WTC11 (cell line): ENCODE data around the gene BTBD9. TPM values are rescaled to one million over a fixed set of nuclear protein-coding genes. Genes with fewer than 3 reads are reported as not detected.

ENCODE experiments used
- ATAC-seq: fragments of 200-7000 bp; cut with Tn5 transposase; 2 replicates; pipeline ENCODE4 v1.10.0; 2021; ENCODE audit warnings: mild to moderate bottlenecking, moderate library complexity
- CTCF ChIA-PET: fragments of 300-600 bp; sonication (Branson Sonifier 250); formaldehyde crosslinking; loops from one replicate; lab custom pipeline; 2021; ENCODE audit warnings: antibody characterized with exemption; lab: Charles Lee
- POLR2A ChIA-PET: fragments of 350-600 bp; sonication (Branson Sonifier 250); formaldehyde crosslinking; loops from one replicate; lab custom pipeline; 2021; ENCODE audit warnings: antibody characterized with exemption; lab: Charles Lee
- DNase-seq: peaks from one replicate; pipeline ENCODE4 v3.0.0; 2021; ENCODE audit warnings: low spot score
- H3K27ac Mint-ChIP-seq: 2 replicates; pipeline ENCODE4 v1.8.0; 2021; ENCODE audit warnings: mixed read lengths
- H3K27me3 Mint-ChIP-seq: 2 replicates; pipeline ENCODE4 v1.8.0; 2021; ENCODE audit warnings: low read depth, mild to moderate bottlenecking, moderate library complexity, mixed read lengths
- H3K36me3 Mint-ChIP-seq: 2 replicates; pipeline ENCODE4 v1.8.0; 2021; ENCODE audit warnings: mixed read lengths
- H3K4me1 Mint-ChIP-seq: 2 replicates; pipeline ENCODE4 v1.8.0; 2022; ENCODE audit warnings: mixed read lengths
- H3K4me3 Mint-ChIP-seq: 2 replicates; pipeline ENCODE4 v1.8.0; 2021; ENCODE audit warnings: mild to moderate bottlenecking, moderate library complexity, mixed read lengths
- H3K9me3 Mint-ChIP-seq: 2 replicates; pipeline ENCODE4 v1.8.0; 2021; ENCODE audit warnings: mixed read lengths
- AR ChIP-seq: fragments of 250-450 bp; sonication (Bioruptor Pico); IDR thresholded peaks from 2 replicates; pipeline ENCODE4 v1.9.0; 2021; ENCODE audit warnings: mild to moderate bottlenecking
- ARID4B ChIP-seq: sonication (generic); formaldehyde crosslinking; IDR thresholded peaks from 2 replicates; pipeline ENCODE4 v1.8.0; 2023; ENCODE audit warnings: missing genetic modification reagents, mild to moderate bottlenecking, borderline replicate concordance
- ATF6 ChIP-seq: sonication (generic); formaldehyde crosslinking; IDR thresholded peaks from 2 replicates; pipeline ENCODE4 v1.8.1; 2023; ENCODE audit warnings: mild to moderate bottlenecking, missing genetic modification reagents
- CBFB ChIP-seq: sonication (generic); formaldehyde crosslinking; IDR thresholded peaks from 2 replicates; pipeline ENCODE4 v1.8.1; 2022; ENCODE audit warnings: mild to moderate bottlenecking, low read depth, missing genetic modification reagents
- ELF4 ChIP-seq: sonication (generic); formaldehyde crosslinking; IDR thresholded peaks from 2 replicates; pipeline ENCODE4 v1.8.1; 2022; ENCODE audit warnings: low read depth, mild to moderate bottlenecking, moderate library complexity, missing genetic modification reagents
- ETV6 ChIP-seq: sonication (generic); formaldehyde crosslinking; IDR thresholded peaks from 2 replicates; pipeline ENCODE4 v1.8.1; 2022; ENCODE audit warnings: mild to moderate bottlenecking, missing genetic modification reagents
- FOXK1 ChIP-seq: sonication (generic); formaldehyde crosslinking; IDR thresholded peaks from 2 replicates; pipeline ENCODE4 v1.8.0; 2022; ENCODE audit warnings: mild to moderate bottlenecking, moderate library complexity, missing genetic modification reagents
- HMGXB4 ChIP-seq: sonication (generic); formaldehyde crosslinking; IDR thresholded peaks from 2 replicates; pipeline ENCODE4 v1.8.1; 2023; ENCODE audit warnings: mild to moderate bottlenecking, moderate library complexity, missing genetic modification reagents
- MXD4 ChIP-seq: fragments of 250-450 bp; sonication (Bioruptor Pico); IDR thresholded peaks from 2 replicates; pipeline ENCODE4 v1.8.0; 2021; ENCODE audit warnings: mild to moderate bottlenecking, moderate library complexity, borderline replicate concordance
- MYBL2 ChIP-seq: sonication (generic); formaldehyde crosslinking; IDR thresholded peaks from 2 replicates; pipeline ENCODE4 v1.8.1; 2023; ENCODE audit warnings: mild to moderate bottlenecking, moderate library complexity, missing genetic modification reagents
- NFATC4 ChIP-seq: fragments of 250-450 bp; sonication (Bioruptor Pico); IDR thresholded peaks from 2 replicates; pipeline ENCODE4 v1.9.0; 2021; ENCODE audit warnings: mild to moderate bottlenecking
- NR2C2 ChIP-seq: sonication (generic); formaldehyde crosslinking; IDR thresholded peaks from 2 replicates; pipeline ENCODE4 v1.8.0; 2022; ENCODE audit warnings: mild to moderate bottlenecking, missing genetic modification reagents
- TCF7 ChIP-seq: sonication (generic); formaldehyde crosslinking; IDR thresholded peaks from 2 replicates; pipeline ENCODE4 v1.8.0; 2022; ENCODE audit warnings: mild to moderate bottlenecking, low read depth, missing genetic modification reagents, moderate library complexity
- ZNF232 ChIP-seq: sonication (generic); formaldehyde crosslinking; IDR thresholded peaks from 2 replicates; pipeline ENCODE4 v1.8.0; 2022; ENCODE audit warnings: mild to moderate bottlenecking, missing genetic modification reagents
- total RNA-seq: library from RNA; stranded (reverse); gene quantifications from 3 replicates; pipeline ENCODE4 v1.2.3, GENCODE V29; 2021
- TF ChIP-seq, protein P1 (sequence below): sonication (generic); formaldehyde crosslinking; IDR thresholded peaks from 2 replicates; pipeline ENCODE4 v1.8.1; 2022; ENCODE audit warnings: missing genetic modification reagents, borderline replicate concordance
- TF ChIP-seq, protein P2 (sequence below): fragments of 250-450 bp; sonication (Bioruptor Pico); IDR thresholded peaks from 2 replicates; pipeline ENCODE4 v1.9.0; 2021; ENCODE audit warnings: mild to moderate bottlenecking

BTBD9 gene
- total RNA-seq, 1 experiment from 2014 or later = 4.2 TPM

GRCh38 chr6:38452816-38453660, 186.7 kb downstream of the BTBD9 start:
- Mint-ChIP-seq H3K4me1 (peaks cover 3% of the 10 kb centered on the region; the same call in 1 of the 2 replicates), H3K4me3 (no peak overlapping the region), H3K9me3 (peaks cover 6% of the 10 kb centered on the region; the same call in 1 of the 2 replicates)
- POLR2A ChIA-PET = no interaction called here
- DNase-seq (no peak), ATAC-seq (no peak)
- no peak for TF ChIP-seq NFATC4 (CRISPR knock-in tag)
- TF ChIP-seq ELF4 (CRISPR knock-in tag) = no peak
- no peak for TF ChIP-seq HMGXB4 (CRISPR knock-in tag)
- no peak for TF ChIP-seq ETV6
- TF ChIP-seq ATF6 (CRISPR knock-in tag) = no peak
- TF ChIP-seq ZNF232 (CRISPR knock-in tag) = no peak
- no peak for TF ChIP-seq MYBL2 (CRISPR knock-in tag)
- TF ChIP-seq, protein P1, sequence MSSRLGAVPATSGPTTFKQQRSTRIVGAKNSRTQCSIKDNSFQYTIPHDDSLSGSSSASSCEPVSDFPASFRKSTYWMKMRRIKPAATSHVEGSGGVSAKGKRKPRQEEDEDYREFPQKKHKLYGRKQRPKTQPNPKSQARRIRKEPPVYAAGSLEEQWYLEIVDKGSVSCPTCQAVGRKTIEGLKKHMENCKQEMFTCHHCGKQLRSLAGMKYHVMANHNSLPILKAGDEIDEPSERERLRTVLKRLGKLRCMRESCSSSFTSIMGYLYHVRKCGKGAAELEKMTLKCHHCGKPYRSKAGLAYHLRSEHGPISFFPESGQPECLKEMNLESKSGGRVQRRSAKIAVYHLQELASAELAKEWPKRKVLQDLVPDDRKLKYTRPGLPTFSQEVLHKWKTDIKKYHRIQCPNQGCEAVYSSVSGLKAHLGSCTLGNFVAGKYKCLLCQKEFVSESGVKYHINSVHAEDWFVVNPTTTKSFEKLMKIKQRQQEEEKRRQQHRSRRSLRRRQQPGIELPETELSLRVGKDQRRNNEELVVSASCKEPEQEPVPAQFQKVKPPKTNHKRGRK (CRISPR knock-in tag) = no peak
- no peak for TF ChIP-seq AR
- TF ChIP-seq CBFB (CRISPR knock-in tag) = no peak
- no peak for TF ChIP-seq ARID4B (CRISPR knock-in tag)
- no peak for TF ChIP-seq FOXK1 (CRISPR knock-in tag)
- TF ChIP-seq MXD4 (CRISPR knock-in tag) = no peak
- no peak for TF ChIP-seq TCF7 (CRISPR knock-in tag)
- TF ChIP-seq NR2C2 = no peak
- TF ChIP-seq, protein P2, sequence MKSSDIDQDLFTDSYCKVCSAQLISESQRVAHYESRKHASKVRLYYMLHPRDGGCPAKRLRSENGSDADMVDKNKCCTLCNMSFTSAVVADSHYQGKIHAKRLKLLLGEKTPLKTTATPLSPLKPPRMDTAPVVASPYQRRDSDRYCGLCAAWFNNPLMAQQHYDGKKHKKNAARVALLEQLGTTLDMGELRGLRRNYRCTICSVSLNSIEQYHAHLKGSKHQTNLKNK (CRISPR knock-in tag) = no peak
- TF ChIP-seq, all 79 proteins: peak for 0
- H3K27ac Mint-ChIP-seq = no peak overlapping the region
- no peaks in the 10 kb centered on the region for H3K36me3 Mint-ChIP-seq
- H3K27me3 Mint-ChIP-seq = no peaks in the 10 kb centered on the region
- CTCF ChIA-PET = interaction anchor here (1.0 kb wide), 1 partner anchor 41 kb away, joined by 3 read pairs; no protein-coding TSS in a partner anchor
